Posterior vena cava (tissue), 2 donors: ENCODE measurements around the gene F10. TPM values are rescaled to one million over a fixed set of nuclear protein-coding genes. Genes with fewer than 3 reads are reported as not detected.

Experiments
- DNase-seq: peaks from one replicate; pipeline ENCODE4 v3.0.0-alpha.2; 2020; ENCODE audit warnings: low spot score
- intact Hi-C, 2 donors: fragments of 100-400 bp; cut with DNase I; formaldehyde crosslinking; loops; one replicate each; pipeline versions ENCODE4 v1.14.1 to v1.14.2; 2022 to 2023
- total RNA-seq, 2 donors: library from RNA; stranded (reverse); fragmentation: NEBNext Ultra II Directional; extraction: Animal tissue kit (Norgen Biotek cat#: 25700); gene quantifications; one replicate each; pipeline ENCODE4 v1.2.1, GENCODE V29; 2021
- donor health status: DM: yes; HTN: yes; CAD: no.
- donor health status: DM: yes; HTN: yes; CAD: no.

F10 gene
- total RNA-seq, 2 donors from 2014 or later = 19.8 to 48.4 TPM

GRCh38 chr13:113112893-113113845, 9.4 kb upstream of the F10 start:
- intact Hi-C loops = no loop called here
- DNase-seq = no peak

GRCh38 chr13:113113846-113114271, 8.7 kb upstream of the F10 start:
- DNase-seq = peak; percentile 48
- intact Hi-C loops = no loop called here

GRCh38 chr13:113114511-113115362, 7.9 kb upstream of the F10 start:
- intact Hi-C loops = no loop called here

GRCh38 chr13:113115363-113116205, 7.0 kb upstream of the F10 start:
- no peak for DNase-seq
- intact Hi-C loops = no loop called here

More at GRCh38 chr13:113114511-113115362, 7.9 kb upstream of the F10 start:
- DNase-seq = peak; percentile 73

- DNase-seq = no peak
- intact Hi-C loops = no loop called here
Measured at GRCh38 chr13:113116206-113116800, 6.3 kb upstream of the F10 start.

GRCh38 chr13:113116871-113117271, 5.7 kb upstream of the F10 start:
- peak; percentile 58 for DNase-seq
- intact Hi-C loops = no loop called here

GRCh38 chr13:113117335-113117872, 5.2 kb upstream of the F10 start:
- DNase-seq = peak; percentile 58
- intact Hi-C loops = no loop called here

- DNase-seq = peak; percentile 68
- intact Hi-C loops = no loop called here
Measured at GRCh38 chr13:113117911-113118260, 4.7 kb upstream of the F10 start.

GRCh38 chr13:113118261-113119021, 4.2 kb upstream of the F10 start:
- DNase-seq = peak; percentile 73
- intact Hi-C loops = no loop called here

- intact Hi-C loops = no loop called here
- DNase-seq = peak; percentile 51
Measured at GRCh38 chr13:113119166-113119821, 3.3 kb upstream of the F10 start.

GRCh38 chr13:113119822-113120189, 2.8 kb upstream of the F10 start:
- intact Hi-C loops = no loop called here
- peak; percentile 63 for DNase-seq

- intact Hi-C loops = no loop called here
- peak; percentile 59 for DNase-seq
Measured at GRCh38 chr13:113120300-113121182, 2.1 kb upstream of the F10 start.

- intact Hi-C loops = no loop called here
- peak; percentile 76 for DNase-seq
Measured at GRCh38 chr13:113121183-113121927, 1.2 kb upstream of the F10 start.

- peak; percentile 82 for DNase-seq
- intact Hi-C loops = no loop called here
Measured at GRCh38 chr13:113121928-113122471, 599 bp upstream of the F10 start.
